SK-N-SH treated with all-trans-retinoic acid at 6 μM for 48 hours (cell line): ENCODE measurements around the gene TRPM1.

ENCODE experiments used
- ATAC-seq: fragments of 200-7000 bp; cut with Tn5 transposase; 3 replicates; pipeline ENCODE4 v1.9.1; 2020; ENCODE audit warnings: mild to moderate bottlenecking, moderate library complexity
- ARNTL ChIP-seq: fragments of 450-650 bp; formaldehyde crosslinking; IDR thresholded peaks from 2 replicates; pipeline ENCODE4 v1.5.0; 2020; ENCODE audit warnings: low read depth, mild to moderate bottlenecking, moderate library complexity, borderline replicate concordance
- BACH2 ChIP-seq: fragments of 250-450 bp; sonication (Bioruptor Pico); IDR thresholded peaks from 2 replicates; pipeline ENCODE4 v1.9.0; 2021; ENCODE audit warnings: mild to moderate bottlenecking, borderline replicate concordance
- CREB5 ChIP-seq: fragments of 250-450 bp; sonication (Bioruptor Pico); IDR thresholded peaks from 2 replicates; pipeline ENCODE4 v1.5.1; 2020; ENCODE audit warnings: low read depth, mild to moderate bottlenecking, moderate library complexity
- CSDC2 ChIP-seq: fragments of 250-450 bp; sonication (Bioruptor Pico); IDR thresholded peaks from 2 replicates; pipeline ENCODE4 v1.5.0; 2020; ENCODE audit warnings: mild to moderate bottlenecking, moderate library complexity
- CSRNP3 ChIP-seq: fragments of 250-450 bp; sonication (Bioruptor Pico); IDR thresholded peaks from 2 replicates; pipeline ENCODE4 v1.5.1; 2021; ENCODE audit warnings: mild to moderate bottlenecking, moderate library complexity
- ESRRG ChIP-seq: fragments of 250-450 bp; sonication (Bioruptor Pico); IDR thresholded peaks from 2 replicates; pipeline ENCODE4 v1.6.1; 2021; ENCODE audit warnings: mild to moderate bottlenecking
- GLIS3 ChIP-seq: fragments of 250-450 bp; sonication (Bioruptor Pico); IDR thresholded peaks from 2 replicates; pipeline ENCODE4 v1.5.0; 2020; ENCODE audit warnings: mild to moderate bottlenecking, moderate library complexity
- ISL1 ChIP-seq: fragments of 250-450 bp; sonication (Bioruptor Pico); IDR thresholded peaks from 2 replicates; pipeline ENCODE4 v2.1.2; 2022; ENCODE audit warnings: mild to moderate bottlenecking, moderate library complexity
- OSR1 ChIP-seq: fragments of 250-450 bp; sonication (Bioruptor Pico); IDR thresholded peaks from 2 replicates; pipeline ENCODE4 v1.8.0; 2022; ENCODE audit warnings: moderate library complexity, mild to moderate bottlenecking, inconsistent platforms
- PPARA ChIP-seq: fragments of 250-450 bp; sonication (Bioruptor Pico); IDR thresholded peaks from 2 replicates; pipeline ENCODE4 v1.5.0; 2020; ENCODE audit warnings: mild to moderate bottlenecking, borderline replicate concordance
- SNAI2 ChIP-seq: fragments of 250-450 bp; sonication (Bioruptor Pico); IDR thresholded peaks from 2 replicates; pipeline ENCODE4 v1.5.0; 2020; ENCODE audit warnings: mild to moderate bottlenecking, moderate library complexity
- TCF4 ChIP-seq: fragments of 250-450 bp; sonication (Bioruptor Pico); IDR thresholded peaks from 2 replicates; pipeline ENCODE4 v1.8.0; 2021; ENCODE audit warnings: mild to moderate bottlenecking, moderate library complexity, borderline replicate concordance
- TOX ChIP-seq: fragments of 250-450 bp; sonication (Bioruptor Pico); IDR thresholded peaks from 2 replicates; pipeline ENCODE4 v1.8.0; 2021; ENCODE audit warnings: mild to moderate bottlenecking, moderate library complexity, borderline replicate concordance
- ZC3H10 ChIP-seq: fragments of 250-450 bp; sonication (Bioruptor Pico); IDR thresholded peaks from 2 replicates; pipeline ENCODE4 v1.5.1; 2021; ENCODE audit warnings: mild to moderate bottlenecking, moderate library complexity
- ZFP3 ChIP-seq: fragments of 250-450 bp; sonication (Bioruptor Pico); IDR thresholded peaks from 2 replicates; pipeline ENCODE4 v1.5.0; 2020; ENCODE audit warnings: mild to moderate bottlenecking, moderate library complexity
- ZNF565 ChIP-seq: fragments of 450-650 bp; formaldehyde crosslinking; conservative IDR thresholded peaks from 2 replicates; pipeline ENCODE4 v1.5.0; 2020; ENCODE audit warnings: low read depth, mild to moderate bottlenecking, moderate library complexity
- ZNF70 ChIP-seq: fragments of 450-650 bp; formaldehyde crosslinking; IDR thresholded peaks from 2 replicates; pipeline ENCODE4 v1.5.0; 2020; ENCODE audit warnings: mild to moderate bottlenecking, moderate library complexity
- ZNF8 ChIP-seq: fragments of 450-650 bp; formaldehyde crosslinking; IDR thresholded peaks from 2 replicates; pipeline ENCODE4 v1.5.0; 2020; ENCODE audit warnings: mild to moderate bottlenecking, moderate library complexity
- TF ChIP-seq, protein P1 (sequence below): fragments of 250-450 bp; sonication (Bioruptor Pico); IDR thresholded peaks from 2 replicates; pipeline ENCODE4 v1.5.0; 2020; ENCODE audit warnings: mild to moderate bottlenecking, moderate library complexity
- TF ChIP-seq, protein P2 (sequence below): fragments of 250-450 bp; sonication (Bioruptor Pico); IDR thresholded peaks from 2 replicates; pipeline ENCODE4 v1.8.0; 2021; ENCODE audit warnings: low read depth, mild to moderate bottlenecking, moderate library complexity, borderline replicate concordance
- TF ChIP-seq, protein P3 (sequence below): fragments of 250-450 bp; sonication (Bioruptor Pico); IDR thresholded peaks from 2 replicates; pipeline ENCODE4 v1.8.0; 2020; ENCODE audit warnings: mild to moderate bottlenecking, moderate library complexity, borderline replicate concordance

The TRPM1 gene

DNA sequence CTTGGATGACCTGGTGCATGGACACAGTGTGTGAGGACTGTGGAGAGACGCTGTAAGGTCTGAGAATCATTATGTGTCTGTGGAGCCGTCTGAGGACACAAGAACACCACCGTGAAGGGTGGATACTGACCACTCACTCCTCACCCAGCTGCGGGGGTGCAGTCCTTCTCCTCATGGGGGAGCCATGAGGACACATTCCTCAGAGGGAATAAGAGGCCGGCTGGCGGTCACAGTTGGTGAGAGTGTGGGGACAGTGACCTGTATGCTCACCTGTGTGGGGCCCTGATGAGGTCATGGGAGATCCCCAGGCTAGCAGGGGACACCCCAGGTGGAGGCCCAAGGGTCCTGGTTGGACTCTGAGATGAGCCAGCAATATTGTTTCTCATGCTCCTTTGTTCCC is 2.5 kb upstream of the TRPM1 start:
- ATAC-seq: no peak
- TF ChIP-seq ZNF565 (CRISPR knock-in tag) (no peak), ZC3H10 (no peak), TOX (CRISPR knock-in tag) (no peak), ESRRG (no peak), ZNF70 (CRISPR knock-in tag) (no peak), GLIS3 (no peak), CREB5 (CRISPR knock-in tag) (no peak), PPARA (CRISPR knock-in tag) (no peak), ZFP3 (CRISPR knock-in tag) (no peak), OSR1 (CRISPR knock-in tag) (no peak)
- TF ChIP-seq, protein P1, sequence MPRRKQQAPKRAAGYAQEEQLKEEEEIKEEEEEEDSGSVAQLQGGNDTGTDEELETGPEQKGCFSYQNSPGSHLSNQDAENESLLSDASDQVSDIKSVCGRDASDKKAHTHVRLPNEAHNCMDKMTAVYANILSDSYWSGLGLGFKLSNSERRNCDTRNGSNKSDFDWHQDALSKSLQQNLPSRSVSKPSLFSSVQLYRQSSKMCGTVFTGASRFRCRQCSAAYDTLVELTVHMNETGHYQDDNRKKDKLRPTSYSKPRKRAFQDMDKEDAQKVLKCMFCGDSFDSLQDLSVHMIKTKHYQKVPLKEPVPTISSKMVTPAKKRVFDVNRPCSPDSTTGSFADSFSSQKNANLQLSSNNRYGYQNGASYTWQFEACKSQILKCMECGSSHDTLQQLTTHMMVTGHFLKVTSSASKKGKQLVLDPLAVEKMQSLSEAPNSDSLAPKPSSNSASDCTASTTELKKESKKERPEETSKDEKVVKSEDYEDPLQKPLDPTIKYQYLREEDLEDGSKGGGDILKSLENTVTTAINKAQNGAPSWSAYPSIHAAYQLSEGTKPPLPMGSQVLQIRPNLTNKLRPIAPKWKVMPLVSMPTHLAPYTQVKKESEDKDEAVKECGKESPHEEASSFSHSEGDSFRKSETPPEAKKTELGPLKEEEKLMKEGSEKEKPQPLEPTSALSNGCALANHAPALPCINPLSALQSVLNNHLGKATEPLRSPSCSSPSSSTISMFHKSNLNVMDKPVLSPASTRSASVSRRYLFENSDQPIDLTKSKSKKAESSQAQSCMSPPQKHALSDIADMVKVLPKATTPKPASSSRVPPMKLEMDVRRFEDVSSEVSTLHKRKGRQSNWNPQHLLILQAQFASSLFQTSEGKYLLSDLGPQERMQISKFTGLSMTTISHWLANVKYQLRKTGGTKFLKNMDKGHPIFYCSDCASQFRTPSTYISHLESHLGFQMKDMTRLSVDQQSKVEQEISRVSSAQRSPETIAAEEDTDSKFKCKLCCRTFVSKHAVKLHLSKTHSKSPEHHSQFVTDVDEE (CRISPR knock-in tag): no peak

GRCh38 chr15:31102374-31103342 is 1.1 kb upstream of the TRPM1 start:
- TF ChIP-seq GLIS3 (no peak), TCF4 (CRISPR knock-in tag) (no peak), CSDC2 (CRISPR knock-in tag) (no peak), CSRNP3 (CRISPR knock-in tag) (no peak), OSR1 (CRISPR knock-in tag) (no peak), TOX (CRISPR knock-in tag) (no peak), ZFP3 (CRISPR knock-in tag) (no peak), ISL1 (no peak), BACH2 (CRISPR knock-in tag) (no peak)
- ATAC-seq: no peak

- ATAC-seq: no peak
- TF ChIP-seq ESRRG: no peak
- no peak for TF ChIP-seq BACH2 (CRISPR knock-in tag)
- no peak for TF ChIP-seq ZNF8 (CRISPR knock-in tag)
- peak; percentile 35; the same call in 1 of the 2 replicates for TF ChIP-seq TCF4 (CRISPR knock-in tag)
- TF ChIP-seq ZC3H10: no peak
- TF ChIP-seq SNAI2: no peak
- TF ChIP-seq, protein P2, sequence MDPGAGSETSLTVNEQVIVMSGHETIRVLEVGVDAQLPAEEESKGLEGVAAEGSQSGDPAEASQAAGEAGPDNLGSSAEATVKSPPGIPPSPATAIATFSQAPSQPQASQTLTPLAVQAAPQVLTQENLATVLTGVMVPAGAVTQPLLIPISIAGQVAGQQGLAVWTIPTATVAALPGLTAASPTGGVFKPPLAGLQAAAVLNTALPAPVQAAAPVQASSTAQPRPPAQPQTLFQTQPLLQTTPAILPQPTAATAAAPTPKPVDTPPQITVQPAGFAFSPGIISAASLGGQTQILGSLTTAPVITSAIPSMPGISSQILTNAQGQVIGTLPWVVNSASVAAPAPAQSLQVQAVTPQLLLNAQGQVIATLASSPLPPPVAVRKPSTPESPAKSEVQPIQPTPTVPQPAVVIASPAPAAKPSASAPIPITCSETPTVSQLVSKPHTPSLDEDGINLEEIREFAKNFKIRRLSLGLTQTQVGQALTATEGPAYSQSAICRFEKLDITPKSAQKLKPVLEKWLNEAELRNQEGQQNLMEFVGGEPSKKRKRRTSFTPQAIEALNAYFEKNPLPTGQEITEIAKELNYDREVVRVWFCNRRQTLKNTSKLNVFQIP: no peak
- TF ChIP-seq OSR1 (CRISPR knock-in tag): no peak
Measured at GRCh38 chr15:31102039-31102321, 455 bp upstream of the TRPM1 start.

- TF ChIP-seq OSR1 (CRISPR knock-in tag) (no peak), PPARA (CRISPR knock-in tag) (no peak), TCF4 (CRISPR knock-in tag) (no peak), ARNTL (CRISPR knock-in tag) (no peak), CSRNP3 (CRISPR knock-in tag) (no peak), TOX (CRISPR knock-in tag) (no peak)
- TF ChIP-seq, protein P3, sequence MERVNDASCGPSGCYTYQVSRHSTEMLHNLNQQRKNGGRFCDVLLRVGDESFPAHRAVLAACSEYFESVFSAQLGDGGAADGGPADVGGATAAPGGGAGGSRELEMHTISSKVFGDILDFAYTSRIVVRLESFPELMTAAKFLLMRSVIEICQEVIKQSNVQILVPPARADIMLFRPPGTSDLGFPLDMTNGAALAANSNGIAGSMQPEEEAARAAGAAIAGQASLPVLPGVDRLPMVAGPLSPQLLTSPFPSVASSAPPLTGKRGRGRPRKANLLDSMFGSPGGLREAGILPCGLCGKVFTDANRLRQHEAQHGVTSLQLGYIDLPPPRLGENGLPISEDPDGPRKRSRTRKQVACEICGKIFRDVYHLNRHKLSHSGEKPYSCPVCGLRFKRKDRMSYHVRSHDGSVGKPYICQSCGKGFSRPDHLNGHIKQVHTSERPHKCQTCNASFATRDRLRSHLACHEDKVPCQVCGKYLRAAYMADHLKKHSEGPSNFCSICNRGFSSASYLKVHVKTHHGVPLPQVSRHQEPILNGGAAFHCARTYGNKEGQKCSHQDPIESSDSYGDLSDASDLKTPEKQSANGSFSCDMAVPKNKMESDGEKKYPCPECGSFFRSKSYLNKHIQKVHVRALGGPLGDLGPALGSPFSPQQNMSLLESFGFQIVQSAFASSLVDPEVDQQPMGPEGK (CRISPR knock-in tag): no peak
- no peak for ATAC-seq
Measured at GRCh38 chr15:31100738-31101137, 787 bp downstream of the TRPM1 start.
